Fibroblast of lung (primary cell): Measurements from ENCODE around the gene UBAP1L.

Source experiments
- EZH2 ChIP-seq: IDR thresholded peaks from 2 replicates; pipeline ENCODE4 v1.5.1; 2012; ENCODE audit warnings: low read length, control low read depth, mild to moderate bottlenecking; ENCODE audit errors: missing control alignments
- TF ChIP-seq, protein P1 (sequence below), 2 donors: IDR thresholded peaks in 1 of 2; conservative IDR thresholded peaks in 1 of 2; 1 replicate in 1 of 2; 2 replicates in 1 of 2; pipeline ENCODE4 v1.5.1; 2011 to 2012; ENCODE audit warnings: low read length in 2 of 2, control low read depth in 1 of 2, inconsistent platforms in 1 of 2, low read depth in 1 of 2, mild to moderate bottlenecking in 1 of 2

GRCh38 chr15:65095747-65096104, 19.3 kb downstream of the UBAP1L start:
- TF ChIP-seq, protein P1, sequence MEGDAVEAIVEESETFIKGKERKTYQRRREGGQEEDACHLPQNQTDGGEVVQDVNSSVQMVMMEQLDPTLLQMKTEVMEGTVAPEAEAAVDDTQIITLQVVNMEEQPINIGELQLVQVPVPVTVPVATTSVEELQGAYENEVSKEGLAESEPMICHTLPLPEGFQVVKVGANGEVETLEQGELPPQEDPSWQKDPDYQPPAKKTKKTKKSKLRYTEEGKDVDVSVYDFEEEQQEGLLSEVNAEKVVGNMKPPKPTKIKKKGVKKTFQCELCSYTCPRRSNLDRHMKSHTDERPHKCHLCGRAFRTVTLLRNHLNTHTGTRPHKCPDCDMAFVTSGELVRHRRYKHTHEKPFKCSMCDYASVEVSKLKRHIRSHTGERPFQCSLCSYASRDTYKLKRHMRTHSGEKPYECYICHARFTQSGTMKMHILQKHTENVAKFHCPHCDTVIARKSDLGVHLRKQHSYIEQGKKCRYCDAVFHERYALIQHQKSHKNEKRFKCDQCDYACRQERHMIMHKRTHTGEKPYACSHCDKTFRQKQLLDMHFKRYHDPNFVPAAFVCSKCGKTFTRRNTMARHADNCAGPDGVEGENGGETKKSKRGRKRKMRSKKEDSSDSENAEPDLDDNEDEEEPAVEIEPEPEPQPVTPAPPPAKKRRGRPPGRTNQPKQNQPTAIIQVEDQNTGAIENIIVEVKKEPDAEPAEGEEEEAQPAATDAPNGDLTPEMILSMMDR (conservative IDR thresholded peaks at IDR 0.05 in 1 of 2, IDR thresholded peaks at IDR 0.05 in 1 of 2; ENCODE audit: low read depth in 1 of 2, low read length in 2 of 2): no peak
- TF ChIP-seq EZH2: no peak
